Progenitor cell of endocrine pancreas (in vitro differentiated cells): ENCODE data around the gene OSER1. TPM values are rescaled to one million over a fixed set of nuclear protein-coding genes. Genes with fewer than 3 reads are reported as not detected.
"Not testable (repeated sequence)": the region's sequence is repeated elsewhere in the genome, so short reads cannot be mapped to it uniquely, and the experiment has no call there.

ENCODE experiments used
- DNase-seq: peaks from one replicate; pipeline ENCODE4 v3.0.0; 2021; ENCODE audit warnings: low spot score; ENCODE audit not compliant: unreplicated experiment
- H3K27ac Mint-ChIP-seq: 2 replicates; pipeline ENCODE4 v1.8.0; 2021; ENCODE audit warnings: mild to moderate bottlenecking, moderate library complexity, mixed read lengths
- H3K27me3 Mint-ChIP-seq: 2 replicates; pipeline ENCODE4 v1.8.0; 2021; ENCODE audit warnings: mixed read lengths
- H3K36me3 Mint-ChIP-seq: 2 replicates; pipeline ENCODE4 v1.8.0; 2022; ENCODE audit warnings: mixed read lengths; ENCODE audit not compliant: insufficient read depth
- H3K4me1 Mint-ChIP-seq: 2 replicates; pipeline ENCODE4 v1.8.0; 2021; ENCODE audit warnings: low read depth, mixed read lengths
- H3K4me3 Mint-ChIP-seq: 2 replicates; pipeline ENCODE4 v1.8.0; 2021; ENCODE audit warnings: low read depth, mild to moderate bottlenecking, moderate library complexity, mixed read lengths
- H3K9me3 Mint-ChIP-seq: 2 replicates; pipeline ENCODE4 v1.8.0; 2021; ENCODE audit warnings: low read depth, mixed read lengths
- CTCF ChIP-seq: fragments of 200-600 bp; sonication (generic); IDR thresholded peaks from one replicate; pipeline ENCODE4 v1.5.0; 2021; ENCODE audit warnings: antibody characterized with exemption, mild to moderate bottlenecking; ENCODE audit not compliant: unreplicated experiment
- total RNA-seq: library from RNA; stranded (reverse); gene quantifications from 2 replicates; pipeline ENCODE4 v1.2.1, GENCODE V29; 2021

The OSER1 gene
- total RNA-seq, 1 donor from 2014 or later, result 35.0 TPM

DNA sequence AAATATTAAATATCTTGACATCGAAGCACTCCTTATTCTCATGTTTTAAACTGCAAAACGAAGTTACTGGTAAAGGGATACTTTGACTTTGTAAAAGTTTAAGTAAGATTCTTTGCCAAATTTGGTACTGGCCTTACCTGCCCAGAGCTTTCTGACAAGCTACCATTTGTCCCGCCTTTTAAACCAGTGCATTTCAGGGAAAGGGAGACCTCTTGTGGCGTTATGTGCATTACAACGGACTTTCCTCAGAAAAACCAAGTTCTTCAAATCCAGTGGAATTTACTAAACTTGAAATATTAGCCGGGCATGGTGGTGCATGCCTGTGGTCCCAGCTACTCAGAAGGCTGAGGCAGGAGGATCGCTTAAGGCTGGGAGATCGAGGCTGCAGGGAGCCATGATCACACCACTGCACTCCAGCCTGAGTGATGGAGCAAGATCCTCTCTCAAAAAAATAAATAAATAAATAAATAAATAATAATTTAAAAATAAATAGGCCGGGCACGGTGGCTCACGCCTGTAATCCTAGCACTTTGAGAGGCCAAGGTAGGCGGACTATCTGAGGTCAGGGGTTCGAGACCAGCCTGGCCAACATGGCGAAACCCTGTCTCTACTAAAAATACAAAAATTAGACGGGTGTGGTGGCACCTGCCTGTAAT, 20.2 kb downstream of the OSER1 start:
- peak; percentile 44 for DNase-seq
- H3K36me3 Mint-ChIP-seq, H3K4me3 Mint-ChIP-seq, H3K27ac Mint-ChIP-seq, H3K9me3 Mint-ChIP-seq, H3K4me1 Mint-ChIP-seq: not testable (repeated sequence)
- peaks cover 20% of the 10 kb centered on the region for H3K27me3 Mint-ChIP-seq
- peak; percentile 85 for TF ChIP-seq CTCF

DNA sequence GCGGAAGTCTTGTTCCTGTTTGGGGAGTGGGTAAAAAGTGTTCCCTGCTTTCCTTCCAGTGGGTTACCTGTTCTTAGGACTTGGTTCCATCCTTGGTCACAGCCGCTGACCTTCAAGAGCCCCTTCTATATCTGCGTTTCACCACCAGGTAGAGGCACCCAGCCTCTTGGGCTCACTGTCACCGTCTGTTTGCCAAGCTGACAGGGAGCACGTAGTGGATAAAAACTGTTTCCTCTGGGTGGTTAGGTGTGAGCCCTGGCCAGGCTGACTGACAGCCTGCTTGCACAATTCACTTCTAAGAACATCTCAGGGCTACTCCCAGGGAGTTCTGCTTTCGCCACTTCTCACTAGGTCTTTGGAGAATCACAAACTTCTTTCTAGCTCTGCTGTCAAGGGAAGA, 21.8 kb downstream of the OSER1 start:
- H3K27ac Mint-ChIP-seq, result no peak overlapping the region
- H3K9me3 Mint-ChIP-seq, result no peaks in the 10 kb centered on the region

GRCh38 chr20:44187772-44188709, 22.5 kb downstream of the OSER1 start:
- no peak overlapping the region for H3K4me3 Mint-ChIP-seq
- no peak for DNase-seq
- H3K36me3 Mint-ChIP-seq, result no peaks in the 10 kb centered on the region
- peaks cover 10% of the 10 kb centered on the region for H3K4me1 Mint-ChIP-seq
- H3K27me3 Mint-ChIP-seq, result peaks cover 20% of the 10 kb centered on the region
- no peaks in the 10 kb centered on the region for H3K9me3 Mint-ChIP-seq
- H3K27ac Mint-ChIP-seq, result no peak overlapping the region
- TF ChIP-seq CTCF, result no peak

More for the DNA sequence above, 21.8 kb downstream of the OSER1 start:
- Mint-ChIP-seq H3K4me1 (peaks cover 10% of the 10 kb centered on the region), H3K36me3 (no peaks in the 10 kb centered on the region), H3K27me3 (peaks cover 20% of the 10 kb centered on the region), H3K4me3 (no peak overlapping the region)
- no peak for DNase-seq
- no peak for TF ChIP-seq CTCF

GRCh38 chr20:44187054-44187771, 23.4 kb downstream of the OSER1 start, which contains the start of gene JPH2:
Gene JPH2, minus strand, starts transcription at chr20:44187188. Its CDS starts 483 bp downstream, at chr20:44186705.
- no peak for DNase-seq
- H3K4me3 Mint-ChIP-seq, result peak within 1 kb of the TSS; percentile 62
- peaks cover 21% of the 10 kb centered on the region for H3K27me3 Mint-ChIP-seq
- H3K9me3 Mint-ChIP-seq, result no peaks in the 10 kb centered on the region
- no peaks in the 10 kb centered on the region for H3K36me3 Mint-ChIP-seq
- TF ChIP-seq CTCF, result no peak
- H3K27ac Mint-ChIP-seq, result no peak within 1 kb of the TSS
- H3K4me1 Mint-ChIP-seq, result peaks cover 11% of the 10 kb centered on the region

- peaks cover 15% of the 10 kb centered on the region for H3K4me1 Mint-ChIP-seq
- no peak for TF ChIP-seq CTCF
- no peak for DNase-seq
- peaks cover 22% of the 10 kb centered on the region for H3K27me3 Mint-ChIP-seq
- H3K4me3 Mint-ChIP-seq, result peak overlapping the region; percentile 62
- no peaks in the 10 kb centered on the region for H3K9me3 Mint-ChIP-seq
- H3K27ac Mint-ChIP-seq, result no peak overlapping the region
- H3K36me3 Mint-ChIP-seq, result no peaks in the 10 kb centered on the region
These were observed 23.9 kb downstream of the OSER1 start for GRCh38 chr20:44186674-44187053.
